ENCODE results near the gene CT83.

Gene CT83

GRCh38 chrX:116462822-116463221, at the start of gene CT83:
CT83 (minus strand) TSS chrX:116462976; CDS start chrX:116462856, 120 bp downstream.
- no peak for DNase-seq

GRCh38 chrX:116499780-116500179, 37.0 kb upstream of the CT83 start:
- no peak for DNase-seq

- DNase-seq = no peak
Observed at GRCh38 chrX:116493271-116493670, 30.5 kb upstream of the CT83 start.

GRCh38 chrX:116490104-116490503, 27.3 kb upstream of the CT83 start:
- no peak for DNase-seq

GRCh38 chrX:116480059-116480458, 17.3 kb upstream of the CT83 start:
- no peak for DNase-seq

GRCh38 chrX:116449156-116449555, 13.6 kb downstream of the CT83 start:
- DNase-seq = no peak

- DNase-seq = no peak
Observed at GRCh38 chrX:116436358-116436816, 26.4 kb downstream of the CT83 start, which contains the start of gene SLC6A14. SLC6A14 (plus strand) TSS chrX:116436606; CDS start chrX:116436710, 104 bp downstream.

- DNase-seq = no peak
Observed at GRCh38 chrX:116435597-116435996, 27.2 kb downstream of the CT83 start.

- DNase-seq = no peak
Observed at GRCh38 chrX:116427978-116428377, 34.8 kb downstream of the CT83 start.

- DNase-seq = no peak
Observed at GRCh38 chrX:116417968-116418367, 44.8 kb downstream of the CT83 start.

GRCh38 chrX:116417214-116417613, 45.6 kb downstream of the CT83 start:
- no peak for DNase-seq

GRCh38 chrX:116413273-116413672, 49.5 kb downstream of the CT83 start:
- no peak for DNase-seq
